ENCODE data around the gene KLHL3.

GRCh38 chr5:137630972-137631370, 104.9 kb downstream of the KLHL3 start:
- no peak for TF ChIP-seq CTCF (IDR thresholded peaks at IDR 0.05)
- TF ChIP-seq USF2 (CRISPR knock-in tag; IDR thresholded peaks at IDR 0.05) = no peak
- no peak for TF ChIP-seq ESRRA (CRISPR knock-in tag; IDR thresholded peaks at IDR 0.05; ENCODE audit: borderline replicate concordance)
- TF ChIP-seq EMX1 (CRISPR knock-in tag; IDR thresholded peaks at IDR 0.05) = no peak
- TF ChIP-seq NFYB (CRISPR knock-in tag; conservative IDR thresholded peaks at IDR 0.05; ENCODE audit: low read depth) = no peak
- no peak for TF ChIP-seq USF1 (CRISPR knock-in tag; IDR thresholded peaks at IDR 0.05)
- TF ChIP-seq ATF3 (CRISPR knock-in tag; conservative IDR thresholded peaks at IDR 0.05) = no peak
- no peak for TF ChIP-seq E2F5 (CRISPR knock-in tag; IDR thresholded peaks at IDR 0.05)
- no peak for TF ChIP-seq TEAD1 (CRISPR knock-in tag; IDR thresholded peaks at IDR 0.05)
- TF ChIP-seq, protein P1, sequence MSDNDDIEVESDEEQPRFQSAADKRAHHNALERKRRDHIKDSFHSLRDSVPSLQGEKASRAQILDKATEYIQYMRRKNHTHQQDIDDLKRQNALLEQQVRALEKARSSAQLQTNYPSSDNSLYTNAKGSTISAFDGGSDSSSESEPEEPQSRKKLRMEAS (CRISPR knock-in tag; IDR thresholded peaks at IDR 0.05) = no peak
- no peak for TF ChIP-seq ETV6 (CRISPR knock-in tag; IDR thresholded peaks at IDR 0.05)
- TF ChIP-seq, protein P2, sequence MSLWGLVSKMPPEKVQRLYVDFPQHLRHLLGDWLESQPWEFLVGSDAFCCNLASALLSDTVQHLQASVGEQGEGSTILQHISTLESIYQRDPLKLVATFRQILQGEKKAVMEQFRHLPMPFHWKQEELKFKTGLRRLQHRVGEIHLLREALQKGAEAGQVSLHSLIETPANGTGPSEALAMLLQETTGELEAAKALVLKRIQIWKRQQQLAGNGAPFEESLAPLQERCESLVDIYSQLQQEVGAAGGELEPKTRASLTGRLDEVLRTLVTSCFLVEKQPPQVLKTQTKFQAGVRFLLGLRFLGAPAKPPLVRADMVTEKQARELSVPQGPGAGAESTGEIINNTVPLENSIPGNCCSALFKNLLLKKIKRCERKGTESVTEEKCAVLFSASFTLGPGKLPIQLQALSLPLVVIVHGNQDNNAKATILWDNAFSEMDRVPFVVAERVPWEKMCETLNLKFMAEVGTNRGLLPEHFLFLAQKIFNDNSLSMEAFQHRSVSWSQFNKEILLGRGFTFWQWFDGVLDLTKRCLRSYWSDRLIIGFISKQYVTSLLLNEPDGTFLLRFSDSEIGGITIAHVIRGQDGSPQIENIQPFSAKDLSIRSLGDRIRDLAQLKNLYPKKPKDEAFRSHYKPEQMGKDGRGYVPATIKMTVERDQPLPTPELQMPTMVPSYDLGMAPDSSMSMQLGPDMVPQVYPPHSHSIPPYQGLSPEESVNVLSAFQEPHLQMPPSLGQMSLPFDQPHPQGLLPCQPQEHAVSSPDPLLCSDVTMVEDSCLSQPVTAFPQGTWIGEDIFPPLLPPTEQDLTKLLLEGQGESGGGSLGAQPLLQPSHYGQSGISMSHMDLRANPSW (CRISPR knock-in tag; conservative IDR thresholded peaks at IDR 0.05; ENCODE audit: low read depth) = no peak
- TF ChIP-seq TEAD4 (CRISPR knock-in tag; IDR thresholded peaks at IDR 0.05) = no peak
